RWPE2 (cell line): ENCODE measurements around the gene PTPRN2.
A peak's percentile ranks its signal among the peaks of the same experiment; 100 is the strongest.

Source experiments
- ATAC-seq: fragments of 200-7000 bp; cut with Tn5 transposase; 3 replicates; pipeline ENCODE4 v1.9.1; 2021; ENCODE audit warnings: low read depth
- DNase-seq: peaks from one replicate; pipeline ENCODE4 v3.0.0-alpha.2; 2020; ENCODE audit warnings: low spot score
- H3K27ac ChIP-seq: fragments of 450-650 bp; 2 replicates; pipeline ENCODE4 v1.5.1; 2017; ENCODE audit warnings: mild to moderate bottlenecking; ENCODE audit not compliant: poor library complexity, severe bottlenecking
- H3K27me3 ChIP-seq: fragments of 250-450 bp; sonication (Bioruptor Pico); 2 replicates; pipeline ENCODE4 v1.5.1; 2021; ENCODE audit warnings: mild to moderate bottlenecking, moderate library complexity; ENCODE audit not compliant: insufficient read depth, poor library complexity, severe bottlenecking
- H3K36me3 ChIP-seq: fragments of 250-450 bp; sonication (Bioruptor Pico); 2 replicates; pipeline ENCODE4 v1.5.1; 2020; ENCODE audit warnings: low read depth, mild to moderate bottlenecking, moderate library complexity
- H3K4me1 ChIP-seq: fragments of 250-450 bp; sonication (Bioruptor Pico); 2 replicates; pipeline ENCODE4 v1.5.1; 2021; ENCODE audit warnings: mild to moderate bottlenecking, moderate library complexity; ENCODE audit not compliant: insufficient read depth, poor library complexity, severe bottlenecking
- H3K4me3 ChIP-seq: fragments of 250-450 bp; sonication (Bioruptor Pico); 2 replicates; pipeline ENCODE4 v1.5.1; 2021; ENCODE audit warnings: mild to moderate bottlenecking, moderate library complexity; ENCODE audit not compliant: severe bottlenecking
- H3K9me3 ChIP-seq: fragments of 250-450 bp; sonication (Bioruptor Pico); 2 replicates; pipeline ENCODE4 v1.5.1; 2021; ENCODE audit warnings: mild to moderate bottlenecking, moderate library complexity; ENCODE audit not compliant: severe bottlenecking
- TF ChIP-seq, protein P1 (sequence below): fragments of 450-650 bp; IDR thresholded peaks from one replicate; pipeline ENCODE4 v1.5.1; 2017; ENCODE audit warnings: mild to moderate bottlenecking, moderate library complexity; ENCODE audit not compliant: poor library complexity, severe bottlenecking

PTPRN2 gene

GRCh38 chr7:157738066-157738460 is 849.6 kb downstream of the PTPRN2 start:
- TF ChIP-seq, protein P1, sequence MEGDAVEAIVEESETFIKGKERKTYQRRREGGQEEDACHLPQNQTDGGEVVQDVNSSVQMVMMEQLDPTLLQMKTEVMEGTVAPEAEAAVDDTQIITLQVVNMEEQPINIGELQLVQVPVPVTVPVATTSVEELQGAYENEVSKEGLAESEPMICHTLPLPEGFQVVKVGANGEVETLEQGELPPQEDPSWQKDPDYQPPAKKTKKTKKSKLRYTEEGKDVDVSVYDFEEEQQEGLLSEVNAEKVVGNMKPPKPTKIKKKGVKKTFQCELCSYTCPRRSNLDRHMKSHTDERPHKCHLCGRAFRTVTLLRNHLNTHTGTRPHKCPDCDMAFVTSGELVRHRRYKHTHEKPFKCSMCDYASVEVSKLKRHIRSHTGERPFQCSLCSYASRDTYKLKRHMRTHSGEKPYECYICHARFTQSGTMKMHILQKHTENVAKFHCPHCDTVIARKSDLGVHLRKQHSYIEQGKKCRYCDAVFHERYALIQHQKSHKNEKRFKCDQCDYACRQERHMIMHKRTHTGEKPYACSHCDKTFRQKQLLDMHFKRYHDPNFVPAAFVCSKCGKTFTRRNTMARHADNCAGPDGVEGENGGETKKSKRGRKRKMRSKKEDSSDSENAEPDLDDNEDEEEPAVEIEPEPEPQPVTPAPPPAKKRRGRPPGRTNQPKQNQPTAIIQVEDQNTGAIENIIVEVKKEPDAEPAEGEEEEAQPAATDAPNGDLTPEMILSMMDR, result no peak
- no peaks in the 10 kb centered on the region for H3K4me1 ChIP-seq
- H3K27me3 ChIP-seq, result no peaks in the 10 kb centered on the region
- peak; percentile 23 for DNase-seq
- ATAC-seq, result no peak; the same call in 2 of the 3 replicates
- peaks cover 2% of the 10 kb centered on the region for H3K9me3 ChIP-seq
- no peak overlapping the region for H3K27ac ChIP-seq
- H3K36me3 ChIP-seq, result no peaks in the 10 kb centered on the region
- no peak overlapping the region for H3K4me3 ChIP-seq

GRCh38 chr7:157737151-157738065 is 850.2 kb downstream of the PTPRN2 start:
- DNase-seq (peak; percentile 34), ATAC-seq (no peak; the same call in 1 of the 3 replicates)
- peaks cover 2% of the 10 kb centered on the region for H3K9me3 ChIP-seq
- no peak overlapping the region for H3K4me3 ChIP-seq
- H3K27ac ChIP-seq, result no peak overlapping the region
- H3K27me3 ChIP-seq, result no peaks in the 10 kb centered on the region
- TF ChIP-seq, protein P1, result no peak
- H3K36me3 ChIP-seq, result no peaks in the 10 kb centered on the region
- H3K4me1 ChIP-seq, result no peaks in the 10 kb centered on the region

GRCh38 chr7:157736341-157736740 is 851.3 kb downstream of the PTPRN2 start:
- no peak overlapping the region for H3K4me3 ChIP-seq
- H3K36me3 ChIP-seq, result no peaks in the 10 kb centered on the region
- DNase-seq (no peak), ATAC-seq (no peak)
- H3K4me1 ChIP-seq, result no peaks in the 10 kb centered on the region
- H3K27ac ChIP-seq, result no peak overlapping the region
- H3K27me3 ChIP-seq, result no peaks in the 10 kb centered on the region
- peaks cover 2% of the 10 kb centered on the region for H3K9me3 ChIP-seq
- TF ChIP-seq, protein P1, result no peak

DNA sequence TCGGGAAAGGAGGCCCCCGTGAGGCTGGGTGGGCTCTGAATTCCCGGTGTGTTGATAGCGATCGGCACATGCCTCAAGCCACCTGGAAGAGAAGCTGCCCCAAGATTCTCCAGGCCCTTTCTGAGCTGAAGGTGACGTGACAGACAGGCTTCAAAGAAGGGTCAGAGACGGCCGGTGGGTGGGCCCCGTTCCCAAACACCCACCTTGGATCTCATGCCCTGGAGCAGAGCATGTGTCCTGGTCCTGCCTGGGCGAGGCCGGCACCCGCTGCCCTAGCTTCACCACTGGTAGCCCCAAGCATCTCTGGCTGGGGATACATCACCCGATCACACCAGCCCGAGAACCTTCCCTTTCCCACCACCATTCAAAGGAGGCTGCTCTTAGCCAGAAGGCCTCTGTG is 851.8 kb downstream of the PTPRN2 start:
- Histone ChIP-seq H3K4me1 (no peaks in the 10 kb centered on the region), H3K36me3 (no peaks in the 10 kb centered on the region), H3K27me3 (no peaks in the 10 kb centered on the region), H3K4me3 (no peak overlapping the region), H3K27ac (no peak overlapping the region), H3K9me3 (peaks cover 2% of the 10 kb centered on the region)
- TF ChIP-seq, protein P1, result no peak
- DNase-seq, result peak; percentile 27
- no peak for ATAC-seq
